K562 (cell line): Measurements from ENCODE around the gene PAX2. TPM values are rescaled to one million over a fixed set of nuclear protein-coding genes. Genes with fewer than 3 reads are reported as not detected.

Experiments
- ATAC-seq: fragments of 200-7000 bp; cut with Tn5 transposase; 3 replicates; pipeline ENCODE4 v1.9.1; 2020; ENCODE audit warnings: moderate library complexity
- BruUV-seq: library from RNA; stranded (reverse); fragments of 400-500 nt; replicated peaks from 2 replicates; lab custom pipeline; 2021; lab: Mats Ljungman, UMichigan
- CTCF ChIA-PET: fragments of 300-600 bp; formaldehyde crosslinking; extraction: SDS; loops from one replicate; lab custom pipeline; 2021; ENCODE audit warnings: low intra/inter-chr PET ratio; lab: Yijun Ruan, JAX
- POLR2A ChIA-PET: fragments of 300-600, 350-650 bp; sonication (Branson Sonifier 250); formaldehyde crosslinking; extraction: SDS; loops from one replicate; lab custom pipeline; 2021; ENCODE audit warnings: antibody characterized with exemption, inconsistent platforms; lab: Yijun Ruan, JAX
- DNase-seq, 4 experiments: peaks; one replicate each; pipeline versions ENCODE4 v3.0.0 to v3.0.0-alpha.2; 2011 to 2018; ENCODE audit warnings: low spot score in 3 of 4, mixed read lengths in 3 of 4; ENCODE audit errors: extremely low read depth in 1 of 4
- FAIRE-seq: peaks from 2 replicates; lab custom pipeline; 2011; peaks lifted over from hg19 to GRCh38; lab: Jason Lieb, UNC
- H2AFZ ChIP-seq: 2 replicates; pipeline ENCODE4 v1.6.0; 2011; ENCODE audit warnings: low read depth, low read length, control low read depth, inconsistent platforms
- H3K27ac ChIP-seq: fragments of 200-600 bp; 3 replicates; pipeline ENCODE4 v1.8.0; 2011; ENCODE audit warnings: low read depth, mild to moderate bottlenecking, control low read depth, inconsistent platforms, low read length, moderate library complexity, mixed read lengths; ENCODE audit errors: extremely low read depth
- H3K27me3 ChIP-seq, 2 experiments: fragments of 300-600 bp in 1 of 2; 2 replicates in 1 of 2; 3 replicates in 1 of 2; pipeline versions ENCODE4 v1.6.0 to v1.8.0; 2011; ENCODE audit warnings: inconsistent platforms in 2 of 2, low read length in 2 of 2, mild to moderate bottlenecking in 1 of 2, mixed read lengths in 1 of 2, moderate library complexity in 1 of 2; ENCODE audit not compliant: control insufficient read depth in 2 of 2, insufficient read depth in 2 of 2
- H3K36me3 ChIP-seq: fragments of 300-600 bp; 3 replicates; pipeline ENCODE4 v1.8.0; 2011; ENCODE audit warnings: mild to moderate bottlenecking, low read length, inconsistent platforms; ENCODE audit not compliant: control insufficient read depth, insufficient read depth
- H3K4me1 ChIP-seq, 2 experiments: fragments of 200-600 bp in 1 of 2; replicated peaks in 1 of 2; 2 replicates in 1 of 2; 3 replicates in 1 of 2; pipeline versions ENCODE4 v1.5.1 to v1.8.0; 2011; ENCODE audit warnings: inconsistent platforms in 2 of 2, low read length in 2 of 2, mild to moderate bottlenecking in 1 of 2, mixed read lengths in 1 of 2, moderate library complexity in 1 of 2; ENCODE audit not compliant: control insufficient read depth in 2 of 2, insufficient read depth in 2 of 2
- H3K4me2 ChIP-seq: 2 replicates; pipeline ENCODE4 v1.6.1; 2011; ENCODE audit warnings: low read length, control low read depth, inconsistent platforms, mixed read lengths; ENCODE audit not compliant: insufficient read depth
- H3K4me3 ChIP-seq: fragments of 200-600 bp; sonication (generic), shearing (Covaris generic); 2 replicates; pipeline ENCODE4 v1.5.1; 2016; ENCODE audit warnings: control low read depth, inconsistent platforms
- H3K79me2 ChIP-seq: fragments of 200-600 bp; 3 replicates; pipeline ENCODE4 v1.8.0; 2011; ENCODE audit warnings: low read length, inconsistent platforms; ENCODE audit not compliant: control insufficient read depth, insufficient read depth
- H3K9ac ChIP-seq, 2 experiments: 2 replicates each; pipeline versions ENCODE4 v1.6.0 to v1.6.1; 2011; ENCODE audit warnings: low read depth in 2 of 2, low read length in 2 of 2, control low read depth in 1 of 2, inconsistent platforms in 1 of 2, mild to moderate bottlenecking in 1 of 2, mixed read lengths in 1 of 2; ENCODE audit not compliant: insufficient read depth in 1 of 2
- H3K9me1 ChIP-seq: one replicate; pipeline ENCODE4 v1.6.0; 2011; ENCODE audit warnings: inconsistent platforms, mild to moderate bottlenecking, low read length, moderate library complexity; ENCODE audit not compliant: control insufficient read depth, insufficient read depth
- H3K9me3 ChIP-seq: replicated peaks from 2 replicates; pipeline ENCODE4 v1.5.1; 2011; ENCODE audit warnings: low read depth, low read length, inconsistent platforms; ENCODE audit not compliant: control insufficient read depth, insufficient read depth
- H4K20me1 ChIP-seq: replicated peaks from 2 replicates; pipeline ENCODE4 v1.6.1; 2011; ENCODE audit warnings: low read length, inconsistent platforms, mixed read lengths; ENCODE audit not compliant: control insufficient read depth, insufficient read depth
- ARID4B ChIP-seq: sonication (generic); formaldehyde crosslinking; IDR thresholded peaks from 2 replicates; pipeline ENCODE4 v1.8.0; 2022; ENCODE audit warnings: mild to moderate bottlenecking, missing genetic modification reagents
- CBX2 ChIP-seq: fragments of 200-600 bp; sonication (generic); IDR thresholded peaks from one replicate; pipeline ENCODE4 v1.6.1; 2012; ENCODE audit warnings: mild to moderate bottlenecking, low read length, inconsistent platforms; ENCODE audit not compliant: insufficient read depth, poor library complexity, severe bottlenecking
- MCM3 ChIP-seq: fragments of 450-650 bp; IDR thresholded peaks from 2 replicates; pipeline ENCODE4 v1.6.1; 2016
- MEF2A ChIP-seq: IDR thresholded peaks from 2 replicates; pipeline ENCODE4 v1.6.1; 2011; ENCODE audit warnings: low read depth, mild to moderate bottlenecking, low read length, moderate library complexity; ENCODE audit not compliant: control insufficient read depth
- NFXL1 ChIP-seq: fragments of 450-650 bp; formaldehyde crosslinking; IDR thresholded peaks from 2 replicates; pipeline ENCODE4 v1.4.0; 2021; ENCODE audit warnings: mild to moderate bottlenecking
- RBM25 ChIP-seq: fragments of 200-400 bp; formaldehyde crosslinking; IDR thresholded peaks from 2 replicates; pipeline ENCODE4 v1.6.1; 2018; ENCODE audit warnings: low read length, low read depth, moderate library complexity; ENCODE audit not compliant: severe bottlenecking
- RBM34 ChIP-seq: fragments of 200-400 bp; formaldehyde crosslinking; IDR thresholded peaks from 2 replicates; pipeline ENCODE4 v1.6.1; 2018; ENCODE audit warnings: low read length, borderline replicate concordance; ENCODE audit not compliant: insufficient read depth
- SETDB1 ChIP-seq: IDR thresholded peaks from one replicate; pipeline ENCODE4 v1.6.1; 2012; ENCODE audit warnings: low read length, control low read depth, inconsistent platforms
- SIN3A ChIP-seq, 2 experiments: fragments of 150-350 bp in 1 of 2; IDR thresholded peaks; 2 replicates each; pipeline ENCODE4 v1.6.1; 2011 to 2016; ENCODE audit warnings: borderline replicate concordance in 2 of 2, low read depth in 2 of 2, low read length in 2 of 2, mild to moderate bottlenecking in 2 of 2, moderate library complexity in 2 of 2; ENCODE audit not compliant: control insufficient read depth in 1 of 2
- SMARCA4 ChIP-seq: fragments of 450-650 bp; IDR thresholded peaks from 2 replicates; pipeline ENCODE4 v1.6.1; 2016
- THRA ChIP-seq: fragments of 450-650 bp; IDR thresholded peaks from 2 replicates; pipeline ENCODE4 v1.6.1; 2017; ENCODE audit warnings: mild to moderate bottlenecking, moderate library complexity
- THRAP3 ChIP-seq: fragments of 450-650 bp; IDR thresholded peaks from 2 replicates; pipeline ENCODE4 v1.6.1; 2016; ENCODE audit warnings: mild to moderate bottlenecking, inconsistent platforms, borderline replicate concordance
- ZNF165 ChIP-seq: fragments of 250-450 bp; sonication (Bioruptor Pico); IDR thresholded peaks from 2 replicates; pipeline ENCODE4 v1.4.0; 2020; ENCODE audit warnings: borderline replicate concordance
- ZNF449 ChIP-seq: fragments of 250-450 bp; sonication (Bioruptor Pico); IDR thresholded peaks from 2 replicates; pipeline ENCODE4 v1.8.0; 2022; ENCODE audit warnings: moderate library complexity, mild to moderate bottlenecking, inconsistent platforms
- WGBS: fragments of 100-300 bp; shearing (Covaris generic); methylation state at CpG from one replicate; pipeline ENCODE4 v1.1.6; 2016; ENCODE audit warnings: low coverage, mixed read lengths; ENCODE audit not compliant: insufficient coverage; ENCODE audit errors: missing lambda C conversion rate; 5-methylcytosine and 5-hydroxymethylcytosine counted together
- in situ Hi-C: fragments of 300-500 bp; cut with MboI; formaldehyde crosslinking; loops from 4 replicates; pipeline ENCODE4 v1.15.0; 2018; ENCODE audit warnings: inconsistent platforms, mixed read lengths
- intact Hi-C: fragments of 100-400 bp; cut with micrococcal nuclease; formaldehyde crosslinking; loops from 2 replicates; pipeline ENCODE4 v1.14.2; 2022
- polyA plus RNA-seq, 8 experiments: library from polyadenylated mRNA; depleted of rRNA in 4 of 8; stranded (reverse) in 5 of 8; unstranded in 3 of 8; fragments of >200 nt; fragmentation: Nextera tagmentation in 2 of 8; fragmentation: Illumina TruSeq in 1 of 8; extraction: Ambion mirVana in 2 of 8; extraction: Trizol in 1 of 8; gene quantifications; 2 replicates each; pipeline versions ENCODE4 v1.2.1 to v1.2.3, GENCODE V29; 2011 to 2014; ENCODE audit warnings: inconsistent platforms in 1 of 8, missing spikeins in 1 of 8
- total RNA-seq, 7 experiments: library from RNA; depleted of rRNA in 6 of 7; stranded (reverse); fragments of >200 nt in 6 of 7; fragmentation: Illumina TruSeq in 2 of 7; extraction: Trizol in 2 of 7; gene quantifications; 2 replicates each; pipeline versions ENCODE4 v1.2.1 to v1.2.3, GENCODE V29; 2011 to 2021; ENCODE audit warnings: low replicate concordance in 1 of 7

Gene PAX2
- total and polyA plus RNA-seq, 9 of the 15 experiments (the other 6 are each of a cell fraction or from before 2014, with no cell fraction given): not detected

GRCh38 chr10:100812978-100813377 lies 67.6 kb downstream of the PAX2 start (continued):
- TF ChIP-seq THRA (no peak), NFXL1 (no peak), SMARCA4 (no peak), RBM25 (no peak), CBX2 (no peak), SETDB1 (no peak), THRAP3 (no peak), MEF2A (no peak)

- no peaks in the 10 kb centered on the region; the same call in 1 of the 2 replicates for H4K20me1 ChIP-seq
- WGBS: 0% methylated on average over 3 of the region's 3 CpGs
- CTCF ChIA-PET: no interaction called here
- no peak overlapping the region for H3K9ac ChIP-seq
- in situ Hi-C loops (no loop called here), intact Hi-C loops (no loop called here)
- no peaks in the 10 kb centered on the region for H3K9me1 ChIP-seq
- H3K27ac ChIP-seq: no peak overlapping the region
- no peaks in the 10 kb centered on the region for H3K4me1 ChIP-seq
- no peaks in the 10 kb centered on the region for H3K79me2 ChIP-seq
- no peaks in the 10 kb centered on the region for H3K9me3 ChIP-seq
- H2AFZ ChIP-seq: no peak overlapping the region
- POLR2A ChIA-PET: no interaction called here
- no TSS peak for BruUV-seq
- no peak for FAIRE-seq
- H3K36me3 ChIP-seq: no peaks in the 10 kb centered on the region
- no peak for ATAC-seq
- no peak for DNase-seq
- H3K27me3 ChIP-seq: peaks cover 5 to 46% of the 10 kb centered on the region in 2 experiments; a peak in 4 of 5 replicates
- H3K4me2 ChIP-seq: no peak overlapping the region
- H3K4me3 ChIP-seq: no peak overlapping the region
- no peak for TF ChIP-seq RBM34
- no peak for TF ChIP-seq ZNF165
- TF ChIP-seq ZNF449 (CRISPR knock-in tag): no peak
- TF ChIP-seq SIN3A (IDR thresholded peaks at IDR 0.05; ENCODE audit: borderline replicate concordance in 2 of 2, control insufficient read depth in 1 of 2, low read depth in 2 of 2, low read length in 2 of 2): no peak
- no peak for TF ChIP-seq MCM3
- no peak for TF ChIP-seq ARID4B (CRISPR knock-in tag)
Observed at GRCh38 chr10:100814751-100815474, 69.5 kb downstream of the PAX2 start.
